Left ventricle myocardium inferior (tissue), 1 donor: Measurements from ENCODE around the gene OR2G2. TPM values are rescaled to one million over a fixed set of nuclear protein-coding genes. Genes with fewer than 3 reads are reported as not detected.

Experiments used
- DNase-seq: peaks from one replicate; pipeline ENCODE4 v3.0.0-alpha.2; 2020
- H3K27ac ChIP-seq: fragments of 200-600 bp; replicated peaks from 2 replicates; pipeline ENCODE4 v1.8.0; 2021
- H3K27me3 ChIP-seq: fragments of 200-600 bp; 2 replicates; pipeline ENCODE4 v1.8.0; 2021; ENCODE audit warnings: low read depth
- H3K36me3 ChIP-seq: fragments of 200-600 bp; 2 replicates; pipeline ENCODE4 v1.8.0; 2021
- H3K4me1 ChIP-seq: fragments of 200-600 bp; 2 replicates; pipeline ENCODE4 v1.8.0; 2021
- H3K4me3 ChIP-seq: fragments of 200-600 bp; 2 replicates; pipeline ENCODE4 v1.8.0; 2021; ENCODE audit warnings: mild to moderate bottlenecking, moderate library complexity
- H3K9me3 ChIP-seq: fragments of 200-600 bp; replicated peaks from 2 replicates; pipeline ENCODE4 v1.8.0; 2021
- CTCF ChIP-seq: fragments of 200-600 bp; IDR thresholded peaks from 2 replicates; pipeline ENCODE4 v1.8.0; 2021; ENCODE audit warnings: antibody characterized with exemption, mild to moderate bottlenecking, borderline replicate concordance
- intact Hi-C: fragments of 100-400 bp; cut with micrococcal nuclease; formaldehyde crosslinking; loops from one replicate; pipeline ENCODE4 v1.11.0; 2022
- total RNA-seq: library from RNA; stranded (reverse); fragmentation: NEBNext Ultra II Directional; extraction: Animal tissue kit (Norgen Biotek cat#: 25700); gene quantifications from one replicate; pipeline ENCODE4 v1.2.1, GENCODE V29; 2021
- donor health status: DM: no; HTN: yes; CAD: no; lungs with severe emphysema.

Gene OR2G2
- total RNA-seq, 1 donor from 2014 or later: not detected

GRCh38 chr1:247578946-247579460 is 9.2 kb upstream of the OR2G2 start:
- no peaks in the 10 kb centered on the region for H3K4me1 ChIP-seq
- intact Hi-C loops: no loop called here

DNA sequence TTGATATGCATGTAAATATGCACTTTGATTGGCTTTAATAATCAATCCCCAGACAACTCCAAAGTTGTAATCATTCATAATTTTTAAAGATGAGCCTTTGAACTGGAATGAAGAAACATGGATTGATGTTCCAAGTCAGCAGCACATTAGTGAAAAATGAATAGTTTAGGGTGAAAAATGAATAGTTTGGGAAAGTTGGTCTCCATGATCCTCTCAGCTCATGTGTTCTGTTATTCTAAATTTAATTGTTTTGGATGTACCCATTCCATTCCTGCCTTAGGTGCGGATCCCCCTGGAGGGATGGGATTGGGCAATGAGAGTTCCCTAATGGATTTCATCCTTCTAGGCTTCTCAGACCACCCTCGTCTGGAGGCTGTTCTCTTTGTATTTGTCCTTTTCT is 17.1 kb downstream of the OR2G2 start, which contains the start of gene OR2G3:
OR2G3 (plus strand) TSS at position 301 of the 400 bp plus-strand sequence; CDS start at position 301, 0 bp downstream.
- no peak for TF ChIP-seq CTCF
- H3K27me3 ChIP-seq: no peaks in the 10 kb centered on the region
- intact Hi-C loops: no loop called here

More at GRCh38 chr1:247578946-247579460, 9.2 kb upstream of the OR2G2 start:
- Histone ChIP-seq H3K27ac (no peak overlapping the region), H3K4me3 (no peak overlapping the region), H3K36me3 (no peaks in the 10 kb centered on the region), H3K27me3 (no peaks in the 10 kb centered on the region), H3K9me3 (no peaks in the 10 kb centered on the region)
- no peak for TF ChIP-seq CTCF
- no peak for DNase-seq

DNA sequence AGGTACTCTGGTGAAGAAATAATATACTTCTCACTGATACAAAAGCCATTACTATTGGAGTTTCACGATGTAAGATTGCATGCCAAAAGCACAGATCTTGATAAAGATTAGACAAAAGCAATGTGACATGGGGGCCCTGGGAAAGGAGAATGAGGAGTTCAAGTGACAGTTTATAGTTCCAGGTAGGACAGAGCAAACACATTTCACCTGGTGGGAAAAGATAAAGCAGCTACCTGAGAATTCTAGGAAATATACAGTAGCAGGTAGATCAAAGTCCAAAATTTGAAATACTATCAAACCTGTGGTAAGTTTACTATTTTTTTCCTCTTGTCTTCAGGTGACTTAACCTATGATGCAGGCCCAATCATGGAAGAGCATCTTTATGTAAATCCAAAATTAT is 25.2 kb downstream of the OR2G2 start:
- H3K36me3 ChIP-seq: no peaks in the 10 kb centered on the region
- DNase-seq: no peak
- peaks cover 28% of the 10 kb centered on the region for H3K9me3 ChIP-seq
- H3K27ac ChIP-seq: no peak overlapping the region
- no peak for TF ChIP-seq CTCF
- intact Hi-C loops: no loop called here
- H3K4me1 ChIP-seq: no peaks in the 10 kb centered on the region
- H3K4me3 ChIP-seq: no peak overlapping the region
- no peaks in the 10 kb centered on the region for H3K27me3 ChIP-seq

More for the DNA sequence above, 17.1 kb downstream of the OR2G2 start, which contains the start of gene OR2G3:
- Histone ChIP-seq H3K9me3 (peaks cover 12% of the 10 kb centered on the region), H3K27ac (no peak within 1 kb of the TSS), H3K36me3 (no peaks in the 10 kb centered on the region), H3K4me3 (no peak within 1 kb of the TSS), H3K4me1 (no peaks in the 10 kb centered on the region)
- no peak for DNase-seq

DNA sequence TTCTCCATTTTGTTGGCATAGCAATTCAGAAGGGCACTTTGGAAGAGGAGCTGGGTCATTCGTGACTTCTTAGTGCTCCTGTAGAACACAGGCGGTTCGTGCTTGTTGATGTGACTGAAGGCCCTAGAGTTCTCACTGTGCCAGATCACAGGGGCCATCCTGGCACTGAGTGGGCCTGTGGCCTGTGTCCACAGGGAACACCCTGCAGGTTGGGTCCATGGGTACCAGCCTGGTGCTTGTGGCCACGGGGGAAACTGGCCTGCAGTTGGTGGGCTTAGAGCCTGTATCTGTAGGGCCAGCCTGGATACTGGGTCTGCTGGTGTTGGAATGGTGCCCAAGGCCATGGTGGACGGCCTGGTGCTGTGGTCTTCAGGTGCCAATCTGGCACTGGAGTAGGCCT is 26.5 kb downstream of the OR2G2 start:
- Histone ChIP-seq H3K36me3 (no peaks in the 10 kb centered on the region), H3K4me1 (no peaks in the 10 kb centered on the region), H3K27me3 (no peaks in the 10 kb centered on the region), H3K9me3 (peaks cover 22% of the 10 kb centered on the region), H3K27ac (no peak overlapping the region), H3K4me3 (no peak overlapping the region)
- no peak for TF ChIP-seq CTCF
- intact Hi-C loops: no loop called here
- no peak for DNase-seq

DNA sequence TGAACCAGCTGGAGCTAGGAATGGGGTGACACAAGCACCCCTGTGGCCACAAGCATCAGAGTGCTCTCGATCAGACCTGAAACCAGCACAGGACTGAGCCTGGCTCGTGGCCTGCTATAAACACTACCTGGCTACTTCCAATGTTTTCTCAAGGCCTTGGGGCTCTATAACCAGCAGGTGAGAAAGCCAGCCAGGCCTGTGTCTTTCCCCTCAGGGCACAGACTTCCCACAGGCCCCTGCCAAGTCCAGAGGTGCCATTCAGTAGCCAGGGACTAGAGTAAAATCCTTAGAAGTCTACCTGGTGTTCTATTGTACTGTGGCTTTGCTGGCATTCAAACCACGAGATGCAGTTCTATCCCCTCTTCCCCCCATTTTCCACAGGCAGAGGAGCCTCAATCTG is 39.8 kb downstream of the OR2G2 start:
- H3K9me3 ChIP-seq: peaks cover 32% of the 10 kb centered on the region
- H3K36me3 ChIP-seq: no peaks in the 10 kb centered on the region
- H3K4me3 ChIP-seq: no peak overlapping the region
- intact Hi-C loops: no loop called here
- no peak for TF ChIP-seq CTCF
- no peak for DNase-seq
- H3K27me3 ChIP-seq: no peaks in the 10 kb centered on the region
- no peaks in the 10 kb centered on the region for H3K4me1 ChIP-seq
- H3K27ac ChIP-seq: no peak overlapping the region
